ENCODE results near the gene FLYWCH2. TPM values are rescaled to one million over a fixed set of nuclear protein-coding genes. Genes with fewer than 3 reads are reported as not detected.
A peak's percentile ranks its signal among the peaks of the same experiment; 100 is the strongest.

The FLYWCH2 gene
- total RNA-seq, 4 donors from 2014 or later, result 58.4 to 89.3 (median 73.8) TPM

DNA sequence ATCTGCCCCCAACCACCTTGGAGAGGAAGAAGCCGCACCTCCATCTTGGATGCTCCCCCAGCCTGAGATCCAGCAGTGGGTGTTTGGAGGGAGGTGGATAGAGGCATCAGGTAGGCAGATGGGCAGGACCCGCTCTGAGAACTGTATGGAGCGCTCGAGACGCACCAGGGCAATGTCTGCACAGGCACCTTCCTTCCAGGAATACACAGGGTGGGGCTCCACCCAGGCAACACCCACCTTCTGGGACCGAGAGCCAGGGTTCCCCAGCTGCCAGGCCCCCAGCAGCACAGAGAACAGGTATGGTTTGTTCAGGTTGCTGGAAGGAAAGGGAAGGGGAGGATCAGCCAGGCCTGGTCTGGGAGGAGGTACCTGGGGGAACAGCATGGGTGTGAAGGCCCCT lies 27.5 kb upstream of the FLYWCH2 start:
- H3K36me3 ChIP-seq, result no peaks in the 10 kb centered on the region
- 83 to 84% methylated on average over 6 of the region's 6 CpGs for WGBS, 2 donors
- no peak for TF ChIP-seq POLR2A (IDR thresholded peaks at IDR 0.05)
- TF ChIP-seq, protein P1, sequence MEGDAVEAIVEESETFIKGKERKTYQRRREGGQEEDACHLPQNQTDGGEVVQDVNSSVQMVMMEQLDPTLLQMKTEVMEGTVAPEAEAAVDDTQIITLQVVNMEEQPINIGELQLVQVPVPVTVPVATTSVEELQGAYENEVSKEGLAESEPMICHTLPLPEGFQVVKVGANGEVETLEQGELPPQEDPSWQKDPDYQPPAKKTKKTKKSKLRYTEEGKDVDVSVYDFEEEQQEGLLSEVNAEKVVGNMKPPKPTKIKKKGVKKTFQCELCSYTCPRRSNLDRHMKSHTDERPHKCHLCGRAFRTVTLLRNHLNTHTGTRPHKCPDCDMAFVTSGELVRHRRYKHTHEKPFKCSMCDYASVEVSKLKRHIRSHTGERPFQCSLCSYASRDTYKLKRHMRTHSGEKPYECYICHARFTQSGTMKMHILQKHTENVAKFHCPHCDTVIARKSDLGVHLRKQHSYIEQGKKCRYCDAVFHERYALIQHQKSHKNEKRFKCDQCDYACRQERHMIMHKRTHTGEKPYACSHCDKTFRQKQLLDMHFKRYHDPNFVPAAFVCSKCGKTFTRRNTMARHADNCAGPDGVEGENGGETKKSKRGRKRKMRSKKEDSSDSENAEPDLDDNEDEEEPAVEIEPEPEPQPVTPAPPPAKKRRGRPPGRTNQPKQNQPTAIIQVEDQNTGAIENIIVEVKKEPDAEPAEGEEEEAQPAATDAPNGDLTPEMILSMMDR (IDR thresholded peaks at IDR 0.05), result no peak
- no peaks in the 10 kb centered on the region for H3K27me3 ChIP-seq
- H3K27ac ChIP-seq, result no peak overlapping the region
- no peaks in the 10 kb centered on the region for H3K9me3 ChIP-seq
- H3K4me3 ChIP-seq (replicated peaks in 1 of 3), result no peak overlapping the region
- H3K4me1 ChIP-seq, result peaks cover 4 to 7% of the 10 kb centered on the region in 2 donors
- intact Hi-C loops (cut with DNase I), result no loop called here
- no peak for DNase-seq

DNA sequence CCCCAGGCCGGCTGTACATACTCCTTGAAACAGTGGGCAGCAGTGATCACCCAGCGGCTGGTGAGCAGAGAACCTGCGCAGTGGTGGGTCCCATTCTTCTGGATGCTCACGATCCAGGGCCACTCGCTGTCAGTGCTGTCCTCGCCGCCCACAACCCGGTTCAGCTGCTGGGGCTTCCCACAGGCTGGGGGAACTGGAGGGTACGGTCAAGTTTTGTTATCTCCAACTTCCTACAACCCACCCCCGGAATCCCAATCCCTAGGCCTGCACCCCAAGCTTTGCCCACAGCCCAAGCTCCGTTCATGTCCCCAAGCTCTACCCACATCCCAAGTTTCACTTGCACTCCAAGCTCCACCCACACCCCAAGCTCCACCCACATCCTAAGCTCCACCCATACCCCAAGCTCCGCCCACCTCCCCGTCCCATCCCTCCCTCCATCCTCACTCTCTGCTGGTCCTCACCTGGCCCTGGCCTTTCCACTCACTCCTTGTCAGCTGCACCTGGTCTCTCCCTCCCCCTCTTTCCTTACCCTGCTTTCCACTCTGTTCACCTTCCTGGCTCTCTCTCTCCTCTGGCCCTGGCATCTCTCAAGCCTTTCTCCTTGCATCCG lies 26.8 kb upstream of the FLYWCH2 start:
- Histone ChIP-seq H3K27me3 (no peaks in the 10 kb centered on the region), H3K9me3 (no peaks in the 10 kb centered on the region), H3K27ac (no peak overlapping the region), H3K36me3 (no peaks in the 10 kb centered on the region), H3K4me3 (replicated peaks in 1 of 3) (no peak overlapping the region), H3K4me1 (peaks cover 4 to 7% of the 10 kb centered on the region in 2 donors)
- WGBS, 2 donors, result 87 to 90% methylated on average over 13 to 14 of the region's 14 CpGs
- no peak for DNase-seq
- intact Hi-C loops (cut with DNase I), result no loop called here
- TF ChIP-seq POLR2A (IDR thresholded peaks at IDR 0.05), result no peak
- TF ChIP-seq, protein P1 (IDR thresholded peaks at IDR 0.05), result no peak

DNA sequence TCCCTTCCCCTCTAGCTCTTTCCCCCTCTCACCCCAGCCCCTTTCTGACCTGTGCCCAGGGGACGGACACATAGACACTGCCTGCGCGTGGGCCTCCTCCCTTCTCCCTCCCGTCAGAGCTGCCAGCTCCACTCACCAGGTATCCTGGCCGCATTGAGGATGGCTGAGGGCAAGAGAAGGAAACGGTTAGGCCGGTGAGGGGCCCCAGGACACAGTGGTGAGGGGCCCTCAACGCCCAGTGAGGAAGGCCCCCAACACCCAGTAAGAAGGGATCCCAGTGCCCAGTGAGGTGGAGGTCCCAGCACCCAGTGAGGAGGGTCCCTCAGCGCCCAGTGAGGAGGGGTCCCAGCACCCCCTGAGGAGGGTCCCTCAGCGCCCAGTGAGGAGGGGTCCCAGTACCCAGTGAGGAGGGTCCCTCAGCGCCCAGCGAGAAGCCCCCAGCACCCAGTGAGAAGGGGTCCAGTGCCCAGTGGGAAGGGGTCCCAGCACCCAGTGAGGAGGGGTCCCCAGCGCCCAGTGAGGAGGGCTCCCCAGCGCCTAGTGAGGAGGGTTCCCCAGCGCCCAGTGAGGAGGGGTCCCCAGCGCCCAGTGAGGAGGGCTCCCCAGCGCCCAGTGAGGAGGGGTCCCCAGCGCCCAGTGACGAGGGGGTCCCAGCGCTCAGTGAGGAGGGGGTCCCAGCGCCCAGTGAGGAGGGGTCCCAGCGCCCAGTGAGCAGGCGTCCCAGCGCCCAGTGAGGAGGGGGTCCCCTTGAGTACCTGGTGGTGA lies 26.1 kb upstream of the FLYWCH2 start:
- Histone ChIP-seq H3K27ac (peak overlapping the region in 2 of 3 donors; percentile 50 to 89), H3K9me3 (no peaks in the 10 kb centered on the region), H3K4me1 (peaks cover 4 to 7% of the 10 kb centered on the region in 2 donors), H3K4me3 (replicated peaks in 1 of 3) (no peak overlapping the region), H3K27me3 (no peaks in the 10 kb centered on the region), H3K36me3 (no peaks in the 10 kb centered on the region)
- intact Hi-C loops (cut with DNase I), result no loop called here
- 89 to 90% methylated on average over 8 to 10 of the region's 24 CpGs for WGBS, 2 donors
- no peak for DNase-seq
- TF ChIP-seq, protein P1 (IDR thresholded peaks at IDR 0.05), result no peak
- TF ChIP-seq POLR2A (IDR thresholded peaks at IDR 0.05), result no peak

DNA sequence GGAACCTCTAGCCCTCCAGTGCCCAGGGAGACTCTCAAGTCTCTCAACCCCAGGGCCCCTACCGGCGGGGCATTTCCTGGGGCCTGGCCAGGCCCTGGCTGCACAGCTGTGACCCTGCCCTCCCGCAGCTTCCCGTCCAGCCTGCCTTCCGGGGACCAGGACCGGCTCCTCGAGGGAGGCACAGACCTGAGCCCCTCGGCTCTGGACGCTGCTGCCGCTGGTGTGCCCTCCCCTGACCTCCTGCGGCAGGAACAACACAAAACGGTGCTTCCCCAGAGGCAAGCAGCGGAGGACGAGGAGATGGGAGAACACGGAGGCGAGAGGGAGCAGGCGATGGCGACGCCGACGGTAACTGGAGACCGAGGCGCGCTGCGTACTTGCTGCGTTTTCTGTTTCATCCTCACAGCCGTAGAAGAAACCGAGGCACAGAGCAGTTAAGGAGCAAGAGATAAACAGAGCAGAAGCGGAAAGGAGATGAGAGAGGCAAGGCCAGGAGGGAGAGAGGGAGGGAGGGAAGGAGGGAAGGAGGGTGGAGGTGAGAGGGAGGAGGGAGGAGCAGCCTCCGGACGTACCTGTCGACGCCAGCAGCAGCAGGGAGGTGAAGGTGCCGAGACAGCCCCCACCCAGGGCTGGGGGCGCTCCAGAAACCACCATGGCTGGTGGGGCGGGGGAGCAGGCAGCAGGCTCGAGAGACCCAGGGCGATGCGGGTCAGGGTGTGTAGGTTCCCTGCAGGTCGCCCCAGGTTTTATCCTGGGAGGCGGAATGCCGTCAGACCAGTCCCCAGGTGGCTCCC lies 25.4 kb upstream of the FLYWCH2 start, which contains the start of gene PRSS22:
TSS of gene PRSS22 (minus strand) at position 720 of the 794 bp plus-strand sequence. CDS start at position 654, 66 bp downstream.
- Histone ChIP-seq H3K27ac (peak within 1 kb of the TSS; percentile 73 to 90 (median 89)), H3K4me1 (peaks cover 4 to 7% of the 10 kb centered on the region in 2 donors), H3K9me3 (no peaks in the 10 kb centered on the region), H3K4me3 (replicated peaks in 1 of 3) (peak within 1 kb of the TSS in 2 of 3 donors; percentile 16 to 35), H3K27me3 (no peaks in the 10 kb centered on the region), H3K36me3 (no peaks in the 10 kb centered on the region)
- TF ChIP-seq, protein P1 (IDR thresholded peaks at IDR 0.05), result no peak
- TF ChIP-seq POLR2A (IDR thresholded peaks at IDR 0.05), result peak in 1 of 2 donors; percentile 42
- intact Hi-C loops (cut with DNase I), result no loop called here
- DNase-seq, result peak; percentile 75 to 79
- WGBS, 2 donors, result 11 to 18% methylated on average over 36 to 38 of the region's 42 CpGs

All from thyroid gland (tissue), 4 donors.